H1 (cell line): ENCODE measurements around the gene GNB1. TPM values are rescaled to one million over a fixed set of nuclear protein-coding genes. Genes with fewer than 3 reads are reported as not detected.

Experiments used
- PHF8 ChIP-seq: fragments of 200-600 bp; sonication (generic); conservative IDR thresholded peaks from 2 replicates; pipeline ENCODE4 v1.7.1; 2012; ENCODE audit warnings: low read depth, mild to moderate bottlenecking, inconsistent platforms, low read length, moderate library complexity
- POU5F1 ChIP-seq: IDR thresholded peaks from 2 replicates; pipeline ENCODE4 v1.6.1; 2011; ENCODE audit warnings: low read depth, mild to moderate bottlenecking, low read length, moderate library complexity
- RXRA ChIP-seq: IDR thresholded peaks from 2 replicates; pipeline ENCODE4 v1.6.1; 2011; ENCODE audit warnings: low read depth, mild to moderate bottlenecking, low read length, moderate library complexity; ENCODE audit not compliant: insufficient read depth
- SUZ12 ChIP-seq: fragments of 200-600 bp; sonication (generic); IDR thresholded peaks from 2 replicates; pipeline ENCODE4 v1.6.1; 2012; ENCODE audit warnings: mild to moderate bottlenecking, inconsistent platforms, low read length, moderate library complexity, mixed read lengths
- TBP ChIP-seq: IDR thresholded peaks from 2 replicates; pipeline ENCODE4 v1.6.1; 2011; ENCODE audit warnings: low read depth, low read length, improper control_type of control experiment
- polyA plus RNA-seq, 7 experiments: library from polyadenylated mRNA; depleted of rRNA in 3 of 7; stranded (reverse) in 5 of 7; unstranded in 2 of 7; fragments of >200 nt in 5 of 7; fragments of 200-250 nt in 2 of 7; gene quantifications; 1 replicate in 5 of 7; 2 replicates in 1 of 7; 4 replicates in 1 of 7; pipeline versions ENCODE4 v1.2.1 to v1.2.3, GENCODE V29; 2011 to 2013; ENCODE audit warnings: missing spikeins in 2 of 7, mixed read lengths in 2 of 7
- total RNA-seq: library from RNA; stranded (reverse); fragmentation: NEBNext Ultra II Directional; extraction: Animal tissue kit (Norgen Biotek cat#: 25700); gene quantifications from 2 replicates; pipeline ENCODE4 v1.2.1, GENCODE V29; 2021
- TF ChIP-seq, protein P1 (sequence below): IDR thresholded peaks from 2 replicates; pipeline ENCODE4 v1.6.1; 2012; ENCODE audit warnings: inconsistent platforms
- TF ChIP-seq, protein P2 (sequence below): IDR thresholded peaks from 2 replicates; pipeline ENCODE4 v1.6.1; 2011; ENCODE audit warnings: low read length, improper control_type of control experiment

GNB1 gene
- total and polyA plus RNA-seq, 2 of the 8 experiments (the other 6 are each of a cell fraction or from before 2014, with no cell fraction given) = 343 to 382 TPM

DNA sequence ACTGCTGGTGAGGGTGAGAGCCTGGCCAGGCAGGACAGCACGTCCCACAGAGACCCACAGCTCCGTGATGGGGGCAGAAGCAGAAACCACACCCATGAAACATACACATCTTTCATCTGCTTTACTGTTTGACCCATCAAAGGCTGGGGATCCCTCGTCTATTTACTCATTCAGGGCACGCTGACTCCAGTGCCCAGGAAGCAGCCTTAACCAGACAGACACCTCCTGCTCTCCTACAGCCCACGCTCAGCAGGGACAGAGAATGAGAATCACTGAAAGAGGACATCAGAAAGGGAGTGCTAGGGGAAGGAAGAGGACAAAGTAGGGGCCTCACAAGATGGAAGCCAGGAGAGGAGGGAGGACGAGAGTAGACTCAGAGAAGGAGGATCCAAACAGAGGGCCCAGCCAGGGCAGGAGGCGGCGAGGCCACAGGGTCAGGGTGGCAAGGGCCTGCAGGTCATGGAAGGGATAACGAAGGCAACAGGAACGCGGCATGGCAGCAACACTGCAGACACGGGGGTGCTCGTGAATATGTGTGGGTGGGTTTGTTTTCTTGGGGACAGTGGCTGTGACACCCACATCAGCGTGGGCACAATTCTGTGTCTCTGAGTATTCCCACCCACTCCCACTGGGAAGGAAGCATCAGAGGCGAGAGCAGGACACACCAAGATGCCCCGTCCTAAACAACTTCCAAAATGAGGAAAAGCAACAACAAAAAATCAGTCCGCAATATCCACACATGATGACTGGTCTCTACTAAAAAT lies 97.2 kb downstream of the GNB1 start (continued):
- TF ChIP-seq SUZ12 (no peak), POU5F1 (no peak), RXRA (no peak), PHF8 (no peak), TBP (no peak)
- TF ChIP-seq, protein P1, sequence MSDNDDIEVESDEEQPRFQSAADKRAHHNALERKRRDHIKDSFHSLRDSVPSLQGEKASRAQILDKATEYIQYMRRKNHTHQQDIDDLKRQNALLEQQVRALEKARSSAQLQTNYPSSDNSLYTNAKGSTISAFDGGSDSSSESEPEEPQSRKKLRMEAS = no peak
- TF ChIP-seq, protein P2, sequence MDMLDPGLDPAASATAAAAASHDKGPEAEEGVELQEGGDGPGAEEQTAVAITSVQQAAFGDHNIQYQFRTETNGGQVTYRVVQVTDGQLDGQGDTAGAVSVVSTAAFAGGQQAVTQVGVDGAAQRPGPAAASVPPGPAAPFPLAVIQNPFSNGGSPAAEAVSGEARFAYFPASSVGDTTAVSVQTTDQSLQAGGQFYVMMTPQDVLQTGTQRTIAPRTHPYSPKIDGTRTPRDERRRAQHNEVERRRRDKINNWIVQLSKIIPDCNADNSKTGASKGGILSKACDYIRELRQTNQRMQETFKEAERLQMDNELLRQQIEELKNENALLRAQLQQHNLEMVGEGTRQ = no peak
